RWPE2 (cell line): ENCODE data around the gene H2BK1.

Source experiments
- ATAC-seq: fragments of 200-7000 bp; cut with Tn5 transposase; 3 replicates; pipeline ENCODE4 v1.9.1; 2021; ENCODE audit warnings: low read depth
- DNase-seq: peaks from one replicate; pipeline ENCODE4 v3.0.0-alpha.2; 2020; ENCODE audit warnings: low spot score
- H3K27ac ChIP-seq: fragments of 450-650 bp; 2 replicates; pipeline ENCODE4 v1.5.1; 2017; ENCODE audit warnings: mild to moderate bottlenecking; ENCODE audit not compliant: poor library complexity, severe bottlenecking
- H3K27me3 ChIP-seq: fragments of 250-450 bp; sonication (Bioruptor Pico); 2 replicates; pipeline ENCODE4 v1.5.1; 2021; ENCODE audit warnings: mild to moderate bottlenecking, moderate library complexity; ENCODE audit not compliant: insufficient read depth, poor library complexity, severe bottlenecking
- H3K36me3 ChIP-seq: fragments of 250-450 bp; sonication (Bioruptor Pico); 2 replicates; pipeline ENCODE4 v1.5.1; 2020; ENCODE audit warnings: low read depth, mild to moderate bottlenecking, moderate library complexity
- H3K4me1 ChIP-seq: fragments of 250-450 bp; sonication (Bioruptor Pico); 2 replicates; pipeline ENCODE4 v1.5.1; 2021; ENCODE audit warnings: mild to moderate bottlenecking, moderate library complexity; ENCODE audit not compliant: insufficient read depth, poor library complexity, severe bottlenecking
- H3K4me3 ChIP-seq: fragments of 250-450 bp; sonication (Bioruptor Pico); 2 replicates; pipeline ENCODE4 v1.5.1; 2021; ENCODE audit warnings: mild to moderate bottlenecking, moderate library complexity; ENCODE audit not compliant: severe bottlenecking
- H3K9me3 ChIP-seq: fragments of 250-450 bp; sonication (Bioruptor Pico); 2 replicates; pipeline ENCODE4 v1.5.1; 2021; ENCODE audit warnings: mild to moderate bottlenecking, moderate library complexity; ENCODE audit not compliant: severe bottlenecking
- TF ChIP-seq, protein P1 (sequence below): fragments of 450-650 bp; IDR thresholded peaks from one replicate; pipeline ENCODE4 v1.5.1; 2017; ENCODE audit warnings: mild to moderate bottlenecking, moderate library complexity; ENCODE audit not compliant: poor library complexity, severe bottlenecking

Gene H2BK1

DNA sequence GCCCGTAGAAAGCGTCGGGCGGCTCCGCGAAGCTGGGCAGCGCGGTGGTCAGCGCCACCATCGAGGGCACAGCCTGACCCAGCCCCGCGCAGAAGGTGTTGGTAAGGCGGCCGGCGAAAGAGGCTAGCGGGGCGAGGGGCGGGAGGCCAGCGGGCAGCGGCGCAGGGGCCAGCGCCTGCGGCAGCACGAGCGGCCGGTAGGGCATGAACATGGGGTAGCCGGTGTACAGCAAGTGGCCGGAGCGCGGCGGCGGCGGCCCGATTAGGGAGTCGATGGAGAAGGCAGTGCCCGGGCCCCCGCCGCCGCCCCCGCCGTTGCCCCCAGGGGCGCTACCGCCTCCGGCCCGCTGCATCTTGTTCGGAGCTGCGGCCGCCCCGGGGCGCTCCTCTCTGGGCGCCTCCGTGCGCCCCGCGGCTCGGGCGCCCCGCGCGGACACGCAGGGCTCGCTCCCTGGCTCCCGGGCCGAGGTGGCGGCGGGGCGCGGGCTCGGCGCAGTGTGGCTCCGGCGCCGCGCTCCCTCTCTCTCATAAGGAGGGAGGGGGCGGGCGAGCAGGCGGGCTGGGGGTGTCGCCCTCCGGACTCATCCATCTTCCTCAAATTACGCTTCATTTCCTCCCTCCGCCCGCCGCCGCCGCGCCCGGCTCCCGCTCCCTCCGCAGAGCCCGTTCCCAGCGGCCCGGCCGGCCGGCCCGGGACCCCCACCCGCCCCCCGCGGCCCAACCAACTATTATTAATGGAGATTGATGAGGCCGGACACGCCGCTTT is 42.9 kb downstream of the H2BK1 start, which contains the start of gene GBX1:
Gene GBX1, minus strand, starts transcription at position 498 of the 765 bp plus-strand sequence. Its CDS starts 146 bp downstream, at position 352.
- H3K4me1 ChIP-seq = no peaks in the 10 kb centered on the region
- no peaks in the 10 kb centered on the region for H3K9me3 ChIP-seq
- peak within 1 kb of the TSS; percentile 37 for H3K4me3 ChIP-seq
- H3K27ac ChIP-seq = no peak within 1 kb of the TSS
- H3K27me3 ChIP-seq = peaks cover 69% of the 10 kb centered on the region
- H3K36me3 ChIP-seq = no peaks in the 10 kb centered on the region
- peak; percentile 56 for ATAC-seq
- TF ChIP-seq, protein P1, sequence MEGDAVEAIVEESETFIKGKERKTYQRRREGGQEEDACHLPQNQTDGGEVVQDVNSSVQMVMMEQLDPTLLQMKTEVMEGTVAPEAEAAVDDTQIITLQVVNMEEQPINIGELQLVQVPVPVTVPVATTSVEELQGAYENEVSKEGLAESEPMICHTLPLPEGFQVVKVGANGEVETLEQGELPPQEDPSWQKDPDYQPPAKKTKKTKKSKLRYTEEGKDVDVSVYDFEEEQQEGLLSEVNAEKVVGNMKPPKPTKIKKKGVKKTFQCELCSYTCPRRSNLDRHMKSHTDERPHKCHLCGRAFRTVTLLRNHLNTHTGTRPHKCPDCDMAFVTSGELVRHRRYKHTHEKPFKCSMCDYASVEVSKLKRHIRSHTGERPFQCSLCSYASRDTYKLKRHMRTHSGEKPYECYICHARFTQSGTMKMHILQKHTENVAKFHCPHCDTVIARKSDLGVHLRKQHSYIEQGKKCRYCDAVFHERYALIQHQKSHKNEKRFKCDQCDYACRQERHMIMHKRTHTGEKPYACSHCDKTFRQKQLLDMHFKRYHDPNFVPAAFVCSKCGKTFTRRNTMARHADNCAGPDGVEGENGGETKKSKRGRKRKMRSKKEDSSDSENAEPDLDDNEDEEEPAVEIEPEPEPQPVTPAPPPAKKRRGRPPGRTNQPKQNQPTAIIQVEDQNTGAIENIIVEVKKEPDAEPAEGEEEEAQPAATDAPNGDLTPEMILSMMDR = no peak
- no peak for DNase-seq

DNA sequence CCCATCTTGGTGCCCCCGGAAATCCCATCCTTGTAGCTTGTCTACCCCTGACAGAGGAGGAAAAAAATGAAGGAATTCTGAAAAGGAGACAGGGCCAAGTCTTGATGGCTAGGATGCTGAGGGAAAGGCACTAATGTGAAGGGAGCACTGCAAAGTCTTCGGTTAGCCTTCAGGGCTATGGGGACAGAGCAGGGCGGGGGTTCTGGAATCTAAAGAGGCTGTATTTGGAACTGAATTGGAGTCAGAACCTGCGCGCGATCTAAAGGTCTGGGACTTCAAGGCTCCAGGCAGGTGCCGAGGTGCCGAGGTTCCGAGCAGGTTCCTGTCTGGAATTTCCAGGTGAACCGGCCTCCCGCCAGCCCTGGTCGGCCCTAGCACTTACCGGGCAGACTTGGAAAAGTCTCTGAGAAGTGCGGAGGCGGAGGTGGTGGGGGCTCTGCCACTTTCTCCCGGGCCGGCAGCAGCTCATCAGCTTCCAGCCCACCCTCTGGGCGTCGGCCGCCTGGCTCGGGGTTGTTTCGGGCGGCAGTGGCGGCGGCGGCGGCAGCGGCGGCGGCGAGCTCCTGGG is 43.6 kb downstream of the H2BK1 start:
- TF ChIP-seq, protein P1 = no peak
- H3K36me3 ChIP-seq = no peaks in the 10 kb centered on the region
- H3K9me3 ChIP-seq = no peaks in the 10 kb centered on the region
- H3K27me3 ChIP-seq = peaks cover 69% of the 10 kb centered on the region
- H3K4me3 ChIP-seq = peak overlapping the region; percentile 37
- ATAC-seq (peak; percentile 22; the same call in 2 of the 3 replicates), DNase-seq (no peak)
- H3K27ac ChIP-seq = no peak overlapping the region
- no peaks in the 10 kb centered on the region for H3K4me1 ChIP-seq

DNA sequence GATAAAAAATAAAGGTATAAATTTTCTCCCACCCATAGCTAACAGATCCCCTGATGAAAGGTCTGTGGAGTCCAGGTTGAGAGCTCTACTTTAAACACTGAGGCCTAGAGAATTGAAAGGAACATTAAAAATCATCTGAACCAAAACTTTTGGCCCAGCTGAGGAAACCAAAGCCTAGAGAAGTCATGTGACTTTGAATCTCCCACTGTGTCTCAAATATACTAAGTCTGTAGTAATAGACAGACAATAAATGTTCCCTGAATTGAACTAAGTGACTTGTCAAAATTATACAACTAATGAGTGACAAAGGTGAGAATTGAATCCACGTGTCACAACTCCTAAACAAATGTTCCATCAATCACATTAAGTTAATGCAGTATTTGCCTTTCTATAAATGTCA is 48.5 kb downstream of the H2BK1 start:
- H3K4me1 ChIP-seq = peaks cover 4% of the 10 kb centered on the region
- no peaks in the 10 kb centered on the region for H3K36me3 ChIP-seq
- no peaks in the 10 kb centered on the region for H3K9me3 ChIP-seq
- TF ChIP-seq, protein P1 = no peak
- H3K27ac ChIP-seq = no peak overlapping the region
- H3K4me3 ChIP-seq = no peak overlapping the region
- DNase-seq = no peak
- ATAC-seq = no peak
- peaks cover 37% of the 10 kb centered on the region for H3K27me3 ChIP-seq
